ENCODE measurements around the gene BCAS1. TPM values are rescaled to one million over a fixed set of nuclear protein-coding genes. Genes with fewer than 3 reads are reported as not detected.

Gene BCAS1
- total RNA-seq, 1 donor from 2014 or later = not detected

GRCh38 chr20:54103067-54103761 lies 32.8 kb upstream of the BCAS1 start:
- no peaks in the 10 kb centered on the region for H3K27me3 Mint-ChIP-seq (ENCODE audit: low read depth)
- no peaks in the 10 kb centered on the region for H3K4me1 Mint-ChIP-seq
- no peak overlapping the region for H3K4me3 Mint-ChIP-seq
- DNase-seq (ENCODE audit: low read depth, low spot score) = peak; percentile 78
- no peaks in the 10 kb centered on the region for H3K36me3 Mint-ChIP-seq (ENCODE audit: low read depth)
- peak; percentile 82 for TF ChIP-seq CTCF (conservative IDR thresholded peaks at IDR 0.05)
- H3K9me3 Mint-ChIP-seq = no peaks in the 10 kb centered on the region
- no peak overlapping the region for H3K27ac Mint-ChIP-seq (ENCODE audit: unreplicated experiment)

- no peak for DNase-seq (ENCODE audit: low read depth, low spot score)
- Mint-ChIP-seq H3K4me3 (no peak overlapping the region), H3K27ac (ENCODE audit: unreplicated experiment) (no peak overlapping the region), H3K36me3 (ENCODE audit: low read depth) (no peaks in the 10 kb centered on the region), H3K9me3 (no peaks in the 10 kb centered on the region), H3K27me3 (ENCODE audit: low read depth) (no peaks in the 10 kb centered on the region), H3K4me1 (no peaks in the 10 kb centered on the region)
- no peak for TF ChIP-seq CTCF (conservative IDR thresholded peaks at IDR 0.05)
Observed at GRCh38 chr20:54102543-54102942, 32.1 kb upstream of the BCAS1 start.

GRCh38 chr20:54100563-54100962 lies 30.2 kb upstream of the BCAS1 start:
- H3K4me3 Mint-ChIP-seq = no peak overlapping the region
- no peaks in the 10 kb centered on the region for H3K36me3 Mint-ChIP-seq (ENCODE audit: low read depth)
- H3K27ac Mint-ChIP-seq (ENCODE audit: unreplicated experiment) = no peak overlapping the region
- TF ChIP-seq CTCF (conservative IDR thresholded peaks at IDR 0.05) = no peak
- no peaks in the 10 kb centered on the region for H3K9me3 Mint-ChIP-seq
- DNase-seq (ENCODE audit: low read depth, low spot score) = no peak
- H3K4me1 Mint-ChIP-seq = peaks cover 6% of the 10 kb centered on the region
- no peaks in the 10 kb centered on the region for H3K27me3 Mint-ChIP-seq (ENCODE audit: low read depth)

- Mint-ChIP-seq H3K4me1 (peaks cover 6% of the 10 kb centered on the region), H3K27me3 (ENCODE audit: low read depth) (no peaks in the 10 kb centered on the region), H3K9me3 (no peaks in the 10 kb centered on the region), H3K36me3 (ENCODE audit: low read depth) (no peaks in the 10 kb centered on the region), H3K4me3 (no peak overlapping the region), H3K27ac (ENCODE audit: unreplicated experiment) (no peak overlapping the region)
- no peak for TF ChIP-seq CTCF (conservative IDR thresholded peaks at IDR 0.05)
- DNase-seq (ENCODE audit: low read depth, low spot score) = no peak
Observed at GRCh38 chr20:54099894-54100293, 29.5 kb upstream of the BCAS1 start.

- no peak for DNase-seq (ENCODE audit: low read depth, low spot score)
- no peak overlapping the region for H3K4me3 Mint-ChIP-seq
- H3K4me1 Mint-ChIP-seq = peaks cover 17% of the 10 kb centered on the region
- no peak for TF ChIP-seq CTCF (conservative IDR thresholded peaks at IDR 0.05)
- H3K27ac Mint-ChIP-seq (ENCODE audit: unreplicated experiment) = no peak overlapping the region
- no peaks in the 10 kb centered on the region for H3K27me3 Mint-ChIP-seq (ENCODE audit: low read depth)
- no peaks in the 10 kb centered on the region for H3K9me3 Mint-ChIP-seq
- no peaks in the 10 kb centered on the region for H3K36me3 Mint-ChIP-seq (ENCODE audit: low read depth)
Observed at GRCh38 chr20:54098047-54098446, 27.7 kb upstream of the BCAS1 start.
